C1 segment of cervical spinal cord (tissue), 14 donors: Measurements from ENCODE around the gene DNAAF3.

ENCODE experiments used
- DNase-seq, 14 donors: peaks; one replicate each; lab custom pipeline; 2025; lab: John Stamatoyannopoulos, UW

DNAAF3 gene

DNA sequence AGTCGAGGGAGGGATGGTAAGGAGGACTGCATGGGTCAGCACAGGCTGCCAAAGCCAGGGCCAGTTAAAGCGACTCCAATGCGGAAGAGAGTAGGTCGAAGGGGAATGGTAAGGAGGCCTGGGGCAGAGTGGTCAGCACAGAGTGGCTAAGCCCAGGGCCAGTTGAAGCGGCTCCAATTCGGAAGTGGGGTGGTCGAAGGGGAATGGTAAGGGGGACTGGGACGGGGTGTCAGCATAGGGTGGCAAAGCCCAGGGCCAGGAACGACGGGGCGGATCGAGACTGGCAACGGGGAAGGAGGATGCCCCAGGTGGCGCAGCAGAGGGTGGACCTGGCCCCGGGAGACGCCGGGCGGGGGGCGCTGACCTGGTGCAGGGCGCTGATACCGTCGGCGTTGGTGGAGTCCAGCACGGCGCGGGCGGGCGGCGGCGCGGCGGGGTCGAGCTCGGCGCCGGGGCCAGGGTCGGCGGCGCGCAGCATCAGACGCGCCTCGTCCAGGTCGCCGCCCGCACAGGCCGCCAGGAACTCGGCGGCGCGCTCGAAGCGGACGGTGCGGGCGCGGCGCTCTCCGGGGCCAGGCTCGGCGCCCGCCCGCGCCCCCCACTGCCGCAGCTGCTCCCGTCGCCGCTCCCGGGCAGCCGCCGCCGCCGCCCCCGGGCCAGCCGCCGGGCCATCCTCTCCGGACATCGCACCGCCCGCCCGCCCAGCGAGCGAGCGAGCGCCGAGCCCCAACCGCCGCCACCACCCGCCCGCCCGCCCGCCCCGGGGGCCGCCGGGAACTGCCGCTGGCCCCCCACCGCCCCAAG lies 49.4 kb downstream of the DNAAF3 start, which contains the start of gene PPP1R12C:
Gene PPP1R12C, minus strand, starts transcription at position 779 of the 804 bp plus-strand sequence. Its CDS starts 94 bp downstream, at position 685.
- peak in 4 of 14 donors; percentile 19 to 53 (median 38) for DNase-seq

DNA sequence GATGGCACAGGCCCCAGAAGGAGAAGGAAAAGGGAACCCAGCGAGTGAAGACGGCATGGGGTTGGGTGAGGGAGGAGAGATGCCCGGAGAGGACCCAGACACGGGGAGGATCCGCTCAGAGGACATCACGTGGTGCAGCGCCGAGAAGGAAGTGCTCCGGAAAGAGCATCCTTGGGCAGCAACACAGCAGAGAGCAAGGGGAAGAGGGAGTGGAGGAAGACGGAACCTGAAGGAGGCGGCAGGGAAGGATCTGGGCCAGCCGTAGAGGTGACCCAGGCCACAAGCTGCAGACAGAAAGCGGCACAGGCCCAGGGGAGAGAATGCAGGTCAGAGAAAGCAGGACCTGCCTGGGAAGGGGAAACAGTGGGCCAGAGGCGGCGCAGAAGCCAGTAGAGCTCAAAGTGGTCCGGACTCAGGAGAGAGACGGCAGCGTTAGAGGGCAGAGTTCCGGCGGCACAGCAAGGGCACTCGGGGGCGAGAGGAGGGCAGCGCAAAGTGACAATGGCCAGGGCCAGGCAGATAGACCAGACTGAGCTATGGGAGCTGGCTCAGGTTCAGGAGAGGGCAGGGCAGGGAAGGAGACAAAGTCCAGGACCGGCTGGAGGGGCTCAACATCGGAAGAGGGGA lies 50.1 kb downstream of the DNAAF3 start:
- peak in 12 of 14 donors; percentile 21 to 73 (median 55) for DNase-seq

DNA sequence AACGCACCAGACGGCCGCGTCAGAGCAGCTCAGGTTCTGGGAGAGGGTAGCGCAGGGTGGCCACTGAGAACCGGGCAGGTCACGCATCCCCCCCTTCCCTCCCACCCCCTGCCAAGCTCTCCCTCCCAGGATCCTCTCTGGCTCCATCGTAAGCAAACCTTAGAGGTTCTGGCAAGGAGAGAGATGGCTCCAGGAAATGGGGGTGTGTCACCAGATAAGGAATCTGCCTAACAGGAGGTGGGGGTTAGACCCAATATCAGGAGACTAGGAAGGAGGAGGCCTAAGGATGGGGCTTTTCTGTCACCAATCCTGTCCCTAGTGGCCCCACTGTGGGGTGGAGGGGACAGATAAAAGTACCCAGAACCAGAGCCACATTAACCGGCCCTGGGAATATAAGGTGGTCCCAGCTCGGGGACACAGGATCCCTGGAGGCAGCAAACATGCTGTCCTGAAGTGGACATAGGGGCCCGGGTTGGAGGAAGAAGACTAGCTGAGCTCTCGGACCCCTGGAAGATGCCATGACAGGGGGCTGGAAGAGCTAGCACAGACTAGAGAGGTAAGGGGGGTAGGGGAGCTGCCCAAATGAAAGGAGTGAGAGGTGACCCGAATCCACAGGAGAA lies 50.9 kb downstream of the DNAAF3 start:
- no peak for DNase-seq

DNA sequence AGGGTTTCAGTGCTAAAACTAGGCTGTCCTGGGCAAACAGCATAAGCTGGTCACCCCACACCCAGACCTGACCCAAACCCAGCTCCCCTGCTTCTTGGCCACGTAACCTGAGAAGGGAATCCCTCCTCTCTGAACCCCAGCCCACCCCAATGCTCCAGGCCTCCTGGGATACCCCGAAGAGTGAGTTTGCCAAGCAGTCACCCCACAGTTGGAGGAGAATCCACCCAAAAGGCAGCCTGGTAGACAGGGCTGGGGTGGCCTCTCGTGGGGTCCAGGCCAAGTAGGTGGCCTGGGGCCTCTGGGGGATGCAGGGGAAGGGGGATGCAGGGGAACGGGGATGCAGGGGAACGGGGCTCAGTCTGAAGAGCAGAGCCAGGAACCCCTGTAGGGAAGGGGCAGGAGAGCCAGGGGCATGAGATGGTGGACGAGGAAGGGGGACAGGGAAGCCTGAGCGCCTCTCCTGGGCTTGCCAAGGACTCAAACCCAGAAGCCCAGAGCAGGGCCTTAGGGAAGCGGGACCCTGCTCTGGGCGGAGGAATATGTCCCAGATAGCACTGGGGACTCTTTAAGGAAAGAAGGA lies 51.8 kb downstream of the DNAAF3 start:
- DNase-seq = no peak

DNA sequence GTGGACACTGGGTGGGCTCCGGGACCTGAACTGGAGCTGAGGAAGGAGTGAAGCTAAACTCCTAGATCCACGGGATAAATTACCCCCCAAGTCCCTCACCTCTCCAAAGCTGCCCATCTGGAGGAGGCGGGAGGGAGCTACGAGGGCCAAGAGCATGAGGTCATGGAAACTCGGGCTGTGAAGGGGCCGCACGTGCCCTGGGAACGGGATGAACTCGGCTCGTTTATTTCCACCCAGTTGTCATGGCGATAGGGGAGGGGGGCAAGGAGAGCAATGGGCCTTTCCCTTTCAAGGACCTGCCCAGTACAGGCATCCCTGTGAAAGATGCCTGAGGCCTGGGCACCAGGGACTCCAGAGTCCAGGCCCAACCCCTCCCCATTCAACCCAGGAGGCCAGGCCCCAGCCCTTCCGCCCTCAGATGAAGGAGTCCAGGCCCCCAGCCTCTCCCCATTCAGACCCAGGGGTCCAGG lies 52.8 kb downstream of the DNAAF3 start:
- DNase-seq = peak in 10 of 14 donors; percentile 1 to 56 (median 21)

DNA sequence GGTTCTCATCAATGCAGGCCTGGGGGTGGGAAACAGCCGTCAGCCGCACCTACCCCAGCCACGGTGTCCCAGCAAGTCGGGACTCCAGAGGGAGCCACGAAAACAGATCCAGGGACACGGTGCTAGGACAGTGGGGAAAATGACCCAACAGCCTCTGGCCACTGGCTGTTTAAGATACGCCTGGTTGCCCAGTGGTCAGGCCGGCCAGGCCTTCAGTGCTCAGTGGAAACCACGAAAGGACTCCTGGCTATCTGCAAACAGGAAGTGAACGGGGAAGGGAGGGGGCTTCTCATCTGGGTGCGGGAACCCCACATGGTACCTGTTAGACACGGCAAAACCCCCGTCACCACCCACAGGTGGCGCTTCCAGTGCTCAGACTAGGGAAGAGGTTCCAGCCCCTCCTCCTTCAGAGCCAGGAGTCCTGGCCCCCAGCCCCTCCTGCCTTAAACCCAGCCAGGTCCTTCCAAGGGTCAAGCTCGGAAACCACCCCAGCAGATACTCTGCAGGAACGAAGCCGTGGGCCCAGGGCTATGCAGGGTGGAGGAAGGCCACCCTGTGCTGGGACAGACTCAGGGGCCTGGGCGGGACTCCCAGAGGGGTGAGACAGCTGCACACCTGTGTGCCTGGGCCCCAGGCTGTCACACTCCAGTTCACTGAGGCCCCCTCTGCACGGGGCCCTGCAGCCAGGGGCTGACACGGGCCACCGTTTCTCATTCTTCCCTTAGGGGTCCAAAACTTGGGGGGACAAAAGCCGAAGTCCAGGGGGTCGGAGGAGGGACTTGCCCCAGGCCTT lies 53.4 kb downstream of the DNAAF3 start:
- no peak for DNase-seq

DNA sequence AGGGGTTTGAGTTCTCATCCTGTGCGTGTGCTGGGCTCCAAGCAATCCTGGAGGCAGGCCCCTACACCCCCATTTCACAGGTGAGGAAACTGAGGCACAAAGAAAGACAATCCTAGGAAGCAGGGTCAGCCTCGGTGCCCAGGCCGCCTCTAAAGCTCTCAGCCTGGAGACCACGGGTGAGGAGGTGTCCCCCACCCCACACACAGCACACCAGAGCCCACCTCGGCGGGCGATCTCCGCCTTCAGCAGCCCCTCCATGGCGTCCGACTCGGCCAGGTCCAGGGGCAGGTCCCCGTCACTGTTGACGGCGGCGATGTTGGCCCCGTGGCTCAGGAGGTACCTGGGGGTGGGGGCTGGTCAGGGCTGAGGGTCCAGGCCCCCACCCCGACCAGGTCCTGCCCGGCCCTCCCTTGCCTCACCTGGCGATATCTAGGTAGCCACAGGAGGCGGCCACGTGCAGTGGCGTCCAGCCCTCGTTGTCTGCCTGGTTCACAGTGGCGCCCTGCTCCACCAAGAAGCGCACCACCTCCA lies 54.1 kb downstream of the DNAAF3 start:
- no peak for DNase-seq

DNA sequence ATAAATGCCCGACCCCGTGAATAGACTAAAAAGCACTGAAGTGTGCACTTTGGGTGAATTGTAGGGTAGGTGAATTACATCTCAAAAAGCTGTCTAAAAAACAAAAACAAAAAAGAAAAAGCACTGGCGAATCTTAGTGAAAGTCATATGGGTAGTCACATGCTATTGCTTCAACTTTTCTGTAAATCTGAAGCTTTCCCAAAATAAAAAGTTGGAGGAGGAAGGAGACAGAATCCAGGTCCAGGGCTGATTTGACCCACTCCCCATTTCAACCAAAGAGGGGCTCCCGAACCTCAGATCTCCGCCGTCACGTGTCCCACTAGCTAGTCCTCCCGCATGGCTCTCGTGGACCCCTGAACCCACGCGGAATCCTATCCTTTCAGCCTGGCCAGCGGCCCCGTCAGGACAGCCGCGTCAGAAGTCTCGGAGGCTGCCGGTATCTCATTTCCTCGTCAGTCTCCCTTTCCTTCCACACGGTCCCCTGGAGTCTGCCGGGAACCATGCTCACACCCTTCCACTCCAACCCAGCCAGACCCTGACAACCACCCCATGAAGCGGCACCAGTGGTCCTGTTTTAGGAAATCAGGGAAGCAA lies 55.1 kb downstream of the DNAAF3 start:
- no peak for DNase-seq

DNA sequence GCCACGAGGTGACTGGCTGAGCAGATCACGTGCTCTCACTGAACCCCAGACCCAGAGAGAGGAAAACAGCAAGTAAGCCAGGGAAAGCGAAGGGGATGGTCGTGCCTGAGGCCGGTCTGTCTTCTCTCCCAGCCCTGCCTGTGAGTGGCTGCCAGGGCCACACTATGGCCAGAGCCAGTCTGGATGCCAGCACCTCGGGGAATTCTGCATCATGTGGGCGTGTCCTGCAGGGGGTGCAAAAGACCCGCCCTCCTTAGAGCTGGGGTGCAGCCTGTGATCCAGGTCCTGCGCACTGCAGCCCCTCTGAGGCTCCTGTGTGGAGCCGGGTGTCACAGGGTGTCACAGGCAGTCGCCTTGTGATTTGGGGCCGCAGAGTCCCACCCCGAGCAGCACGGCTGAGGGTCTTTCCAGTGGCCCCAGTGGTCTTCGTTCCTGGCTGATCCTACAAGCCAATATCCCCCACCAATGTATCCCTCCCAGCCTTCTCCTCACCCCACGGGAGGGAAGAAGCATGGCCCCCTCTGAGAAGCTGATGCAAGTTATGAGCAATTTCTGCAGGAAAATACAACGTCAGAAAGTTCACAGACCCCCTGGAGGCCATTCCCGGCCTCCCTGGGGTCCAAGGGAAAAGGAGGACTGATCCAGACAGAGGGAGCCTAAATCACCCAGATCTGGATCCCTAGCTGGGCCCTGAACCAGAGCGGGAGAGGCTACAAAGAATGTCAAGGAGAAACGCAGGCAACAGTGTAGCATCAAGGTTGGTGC lies 56.7 kb downstream of the DNAAF3 start:
- DNase-seq = no peak
